NCI-H1417 treated with DMSO at 0.1 percent for 48 hours (cell line): ENCODE measurements around the gene RPP14.
"Not testable (repeated sequence)": the region's sequence is repeated elsewhere in the genome, so short reads cannot be mapped to it uniquely, and the experiment has no call there.

Source experiments
- DNase-seq: peaks from one replicate; lab custom pipeline; 2025; lab: John Stamatoyannopoulos, UW

Gene RPP14

GRCh38 chr3:58305882-58306711, at the start of gene RPP14, which contains the start of gene HTD2:
Gene RPP14, plus strand, starts transcription at chr3:58306245. Its CDS starts 4,085 bp downstream, at chr3:58310330.
Gene HTD2, plus strand, starts transcription at chr3:58306520. Its CDS starts 11,094 bp downstream, at chr3:58317614.
- DNase-seq: peak; percentile 73

DNA sequence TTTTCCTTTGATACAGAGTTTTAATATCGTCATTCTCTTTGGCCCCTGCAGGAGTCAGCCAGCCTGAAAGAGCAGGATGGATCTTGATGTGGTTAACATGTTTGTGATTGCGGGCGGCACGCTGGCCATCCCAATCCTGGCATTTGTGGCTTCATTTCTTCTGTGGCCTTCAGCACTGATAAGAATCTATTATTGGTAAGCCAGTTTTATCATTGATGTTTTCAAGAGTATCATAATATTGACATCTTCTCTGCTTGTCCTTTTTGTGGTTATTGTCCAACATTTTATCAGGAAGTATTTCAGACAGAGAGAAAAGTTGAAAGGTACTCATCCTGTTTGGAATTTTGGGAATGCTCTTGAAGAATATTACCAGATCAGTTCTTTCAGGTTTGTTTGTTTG, 49.5 kb upstream of the RPP14 start:
- no peak for DNase-seq

GRCh38 chr3:58258392-58259055, 47.5 kb upstream of the RPP14 start:
- no peak for DNase-seq

GRCh38 chr3:58260261-58260731, 45.7 kb upstream of the RPP14 start:
- no peak for DNase-seq

GRCh38 chr3:58260733-58261132, 45.3 kb upstream of the RPP14 start:
- DNase-seq: no peak

DNA sequence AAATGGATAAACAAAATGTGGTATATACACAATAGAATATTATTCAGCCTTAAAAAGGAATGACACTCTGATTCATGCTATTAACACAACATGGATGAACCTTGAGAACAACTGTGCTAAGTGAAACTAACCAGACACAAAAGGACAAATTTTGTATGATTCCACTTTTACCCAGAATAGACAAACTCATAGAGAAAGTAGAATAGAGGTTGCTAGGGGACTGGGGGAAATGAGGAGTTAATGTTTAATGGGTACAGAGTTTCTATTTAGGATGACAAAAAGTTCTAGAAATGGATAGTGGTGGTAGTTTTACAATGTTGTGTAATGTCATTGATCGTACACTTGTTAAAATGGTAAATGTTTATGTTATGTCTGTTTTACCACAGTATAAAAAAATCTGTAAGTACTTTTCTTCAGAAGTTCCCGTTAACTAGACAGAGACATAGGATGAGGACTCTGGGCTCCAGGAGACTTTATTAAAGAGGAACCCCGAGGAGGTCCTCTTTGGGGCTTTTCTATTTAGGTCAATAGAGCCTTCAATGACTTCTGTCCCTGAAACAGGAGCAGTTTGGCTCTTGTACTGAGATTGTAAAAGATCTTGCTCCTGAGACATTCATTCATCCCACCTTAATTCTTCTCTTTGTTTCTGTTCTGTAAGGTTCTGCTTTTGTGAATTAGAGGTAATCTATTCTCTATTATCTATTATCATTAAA, 43.9 kb upstream of the RPP14 start:
- DNase-seq: no peak

DNA sequence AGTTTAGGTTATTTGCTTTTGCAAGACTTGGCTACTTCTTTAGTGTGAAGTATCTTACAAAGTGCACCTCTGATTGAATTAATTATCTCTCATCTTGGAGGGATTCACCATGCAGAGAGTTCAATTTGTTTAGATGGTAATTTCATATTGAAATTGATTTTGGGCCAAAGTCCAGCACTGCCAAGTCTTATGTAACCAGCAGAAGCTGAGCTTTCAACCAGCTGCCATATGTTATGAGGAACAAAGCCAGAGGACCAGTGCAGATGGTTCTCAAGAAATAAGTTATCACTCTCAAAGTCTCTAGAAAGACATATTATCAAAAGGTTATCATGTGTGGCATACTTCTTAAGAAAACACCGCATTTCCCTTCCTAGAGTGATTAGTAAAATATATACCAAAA, 39.5 kb upstream of the RPP14 start:
- no peak for DNase-seq

GRCh38 chr3:58267543-58267942, 38.5 kb upstream of the RPP14 start:
- not testable (repeated sequence) for DNase-seq

GRCh38 chr3:58269356-58269755, 36.7 kb upstream of the RPP14 start:
- DNase-seq: no peak

- no peak for DNase-seq
Measured at GRCh38 chr3:58270485-58270884, 35.6 kb upstream of the RPP14 start.

- no peak for DNase-seq
Measured at GRCh38 chr3:58271901-58272501, 34.0 kb upstream of the RPP14 start.

DNA sequence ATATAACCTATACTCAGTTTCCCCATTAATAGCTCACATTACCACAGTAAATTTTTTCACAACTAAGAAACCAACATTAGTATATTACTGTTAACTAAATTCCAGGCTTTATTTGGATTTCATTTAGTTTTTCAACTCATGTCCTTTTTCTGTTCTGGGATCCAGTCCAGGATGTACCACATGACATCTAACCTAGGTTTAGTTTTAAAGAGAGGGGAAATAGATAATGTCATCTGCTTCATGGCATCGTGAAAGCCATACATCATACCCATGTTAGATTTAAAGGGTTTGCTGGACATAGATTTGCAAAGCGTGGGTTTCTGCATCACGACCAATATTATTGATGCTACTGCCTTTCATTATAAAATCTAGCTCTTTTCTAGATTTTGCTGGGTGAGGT, 33.2 kb upstream of the RPP14 start:
- no peak for DNase-seq

DNA sequence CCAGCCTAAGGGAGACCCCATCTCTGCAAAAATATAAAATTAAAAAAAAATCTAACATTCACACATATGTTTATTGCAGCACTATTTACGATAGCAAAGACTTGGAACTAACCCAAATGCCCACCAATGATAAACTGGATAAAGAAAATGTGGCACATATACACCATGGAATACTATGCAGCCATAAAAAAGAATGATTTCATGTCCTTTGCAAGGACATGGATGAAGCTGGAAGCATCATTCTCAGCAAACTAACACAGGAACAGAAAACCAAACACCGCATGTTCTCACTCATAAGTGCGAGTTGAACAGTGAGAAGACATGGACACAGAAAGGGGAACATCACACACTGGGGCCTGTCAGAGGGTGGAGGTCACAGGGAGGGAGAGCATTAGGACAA, 32.7 kb upstream of the RPP14 start:
- DNase-seq: not testable (repeated sequence)

- no peak for DNase-seq
Measured at GRCh38 chr3:58274027-58274614, 31.9 kb upstream of the RPP14 start.

DNA sequence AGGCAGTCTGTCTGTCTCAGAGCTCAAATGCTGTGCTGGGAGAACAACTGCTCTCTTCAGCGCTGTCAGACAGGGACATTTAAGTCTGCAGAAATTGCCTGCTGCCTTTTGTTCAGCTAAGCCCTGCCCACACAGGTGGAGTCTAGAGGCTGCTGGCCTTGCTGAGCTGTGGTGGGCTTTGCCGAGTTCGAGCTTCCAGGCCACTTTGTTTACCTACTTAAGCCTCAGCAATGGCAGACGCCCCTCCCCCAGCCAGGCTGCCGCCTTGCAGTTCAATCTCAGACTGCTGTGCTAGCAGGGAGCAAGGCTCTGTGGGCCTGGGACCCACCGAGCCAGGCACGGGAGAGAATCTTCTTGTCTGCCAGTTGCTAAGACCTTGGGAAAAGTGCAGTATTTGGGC, 25.0 kb upstream of the RPP14 start:
- no peak for DNase-seq

DNA sequence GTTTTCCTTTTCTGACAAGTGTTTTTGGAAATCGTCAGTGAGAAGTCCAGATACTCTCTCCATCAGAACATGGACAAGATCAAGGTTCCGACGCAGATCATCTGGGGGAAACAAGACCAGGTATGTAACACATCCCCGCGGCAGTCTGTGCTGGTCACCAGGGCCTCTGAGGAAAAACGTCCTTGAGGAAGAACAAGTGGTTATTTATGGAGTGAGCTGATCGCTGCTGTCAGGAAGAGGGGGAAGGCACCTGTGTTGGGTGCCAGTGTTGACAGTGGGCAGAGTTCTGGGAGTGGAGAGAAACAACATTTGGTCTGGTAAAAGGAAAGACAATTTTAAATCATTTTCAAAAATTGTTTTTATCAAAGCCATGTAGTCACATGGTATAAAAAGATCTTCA, 20.7 kb upstream of the RPP14 start:
- DNase-seq: no peak

- no peak for DNase-seq
Measured at GRCh38 chr3:58287354-58287753, 18.7 kb upstream of the RPP14 start.

DNA sequence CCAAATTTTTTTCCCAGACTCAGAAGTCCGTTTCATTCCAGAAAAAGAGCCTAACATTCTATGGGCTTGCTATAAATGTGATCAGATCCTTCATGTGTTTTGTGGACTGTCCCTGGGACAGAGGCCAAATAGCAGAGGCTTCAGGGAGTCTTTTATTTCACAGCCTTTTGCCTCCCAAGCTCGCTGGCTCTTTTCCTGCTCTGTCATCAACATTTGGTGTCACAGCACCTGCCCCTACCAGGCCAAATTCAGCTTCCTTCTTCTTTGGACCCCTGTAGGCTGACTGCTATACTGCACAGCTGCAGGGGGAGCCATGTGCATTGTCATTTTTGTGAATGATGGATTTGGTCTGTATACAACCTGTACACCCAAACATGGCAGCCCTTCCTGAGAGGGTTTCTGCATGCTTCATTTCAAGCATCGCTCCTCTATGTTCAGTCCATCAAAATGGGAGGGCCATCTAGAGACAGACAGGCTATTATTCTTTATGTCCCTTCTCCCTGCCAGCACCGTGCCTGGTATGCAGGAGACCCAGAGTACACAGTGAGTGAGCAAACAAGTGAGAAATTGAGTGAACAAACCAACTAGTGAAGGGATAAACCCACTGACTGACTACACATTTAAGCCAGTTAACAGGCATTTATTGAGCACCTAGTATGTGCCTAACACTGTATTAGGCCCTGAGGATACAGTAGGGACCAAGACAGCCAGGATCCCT, 17.9 kb upstream of the RPP14 start:
- no peak for DNase-seq

- not testable (repeated sequence) for DNase-seq
Measured at GRCh38 chr3:58288964-58289613, 17.0 kb upstream of the RPP14 start.

- not testable (repeated sequence) for DNase-seq
Measured at GRCh38 chr3:58290446-58290845, 15.6 kb upstream of the RPP14 start.
